ENCODE data around the gene SIM2.

- TF ChIP-seq EZH2 (IDR thresholded peaks at IDR 0.05) (no peak), POLR2AphosphoS5 (IDR thresholded peaks at IDR 0.05; ENCODE audit: borderline replicate concordance, low read depth, low read length) (no peak), FOXP2 (optimal IDR thresholded peaks at IDR 0.05; ENCODE audit: control extremely low read depth, extremely low read length, insufficient read depth) (no peak)
These were observed 2.4 kb upstream of the SIM2 start for GRCh38 chr21:36696390-36697059.

Data from SK-N-MC (cell line).